NT2/D1 (cell line): ENCODE measurements around the gene MIPOL1.

ENCODE experiments used
- SUZ12 ChIP-seq: IDR thresholded peaks from 2 replicates; pipeline ENCODE4 v1.6.1; 2011; ENCODE audit not compliant: insufficient read length, insufficient read depth; ENCODE audit errors: extremely low read depth
- YY1 ChIP-seq: IDR thresholded peaks from 2 replicates; pipeline ENCODE4 v1.6.1; 2011; ENCODE audit not compliant: insufficient read length, insufficient read depth

- TF ChIP-seq YY1 (no peak), SUZ12 (no peak)
Observed at GRCh38 chr14:37438444-37438843, 240.7 kb downstream of the MIPOL1 start.
